Astrocyte (in vitro differentiated cells and primary cell): Measurements from ENCODE around the gene NSL1. TPM values are rescaled to one million over a fixed set of nuclear protein-coding genes. Genes with fewer than 3 reads are reported as not detected.

Source experiments
- DNase-seq: peaks from one replicate; pipeline ENCODE4 v3.0.0-alpha.2; 2010; ENCODE audit warnings: low read depth
- FAIRE-seq: peaks from 2 replicates; lab custom pipeline; 2011; peaks lifted over from hg19 to GRCh38; lab: Jason Lieb, UNC
- H2AFZ ChIP-seq: 2 replicates; pipeline ENCODE4 v1.6.0; 2012; ENCODE audit warnings: low read depth, low read length, inconsistent platforms
- H3K27ac ChIP-seq: 2 replicates; pipeline ENCODE4 v1.5.1; 2011; ENCODE audit warnings: low read depth, low read length, inconsistent platforms
- H3K27me3 ChIP-seq: 2 replicates; pipeline ENCODE4 v1.6.0; 2011; ENCODE audit warnings: low read length, inconsistent platforms; ENCODE audit not compliant: insufficient read depth
- H3K36me3 ChIP-seq: 2 replicates; pipeline ENCODE4 v1.5.1; 2011; ENCODE audit warnings: low read length, inconsistent platforms; ENCODE audit not compliant: insufficient read depth
- H3K4me1 ChIP-seq: 2 replicates; pipeline ENCODE4 v1.5.1; 2011; ENCODE audit warnings: low read length, inconsistent platforms; ENCODE audit not compliant: insufficient read depth
- H3K4me2 ChIP-seq: 2 replicates; pipeline ENCODE4 v1.6.0; 2012; ENCODE audit warnings: low read length, inconsistent platforms
- H3K4me3 ChIP-seq: 2 replicates; pipeline ENCODE4 v1.5.1; 2011; ENCODE audit warnings: low read depth, mild to moderate bottlenecking, low read length, inconsistent platforms; ENCODE audit not compliant: insufficient read depth
- H3K79me2 ChIP-seq: 2 replicates; pipeline ENCODE4 v1.6.0; 2012; ENCODE audit warnings: mild to moderate bottlenecking, low read length, inconsistent platforms; ENCODE audit not compliant: insufficient read depth
- H3K9ac ChIP-seq: 2 replicates; pipeline ENCODE4 v1.6.0; 2012; ENCODE audit warnings: mild to moderate bottlenecking, low read length, inconsistent platforms
- H3K9me3 ChIP-seq: 2 replicates; pipeline ENCODE4 v1.5.1; 2012; ENCODE audit warnings: low read depth, mild to moderate bottlenecking, low read length, inconsistent platforms; ENCODE audit not compliant: insufficient read depth
- H4K20me1 ChIP-seq: 2 replicates; pipeline ENCODE4 v1.6.0; 2012; ENCODE audit warnings: low read length, inconsistent platforms; ENCODE audit not compliant: insufficient read depth
- H3K27ac Mint-ChIP-seq: one replicate; pipeline ENCODE4 v1.8.0; 2021; ENCODE audit warnings: mild to moderate bottlenecking, mixed read lengths; ENCODE audit not compliant: unreplicated experiment
- H3K27me3 Mint-ChIP-seq: one replicate; pipeline ENCODE4 v1.8.0; 2021; ENCODE audit warnings: low read depth, mixed read lengths; ENCODE audit not compliant: unreplicated experiment
- H3K36me3 Mint-ChIP-seq: one replicate; pipeline ENCODE4 v1.8.0; 2021; ENCODE audit warnings: low read depth, mixed read lengths; ENCODE audit not compliant: unreplicated experiment
- H3K4me1 Mint-ChIP-seq: one replicate; pipeline ENCODE4 v1.8.0; 2021; ENCODE audit warnings: low read depth, mixed read lengths; ENCODE audit not compliant: unreplicated experiment
- H3K4me3 Mint-ChIP-seq: one replicate; pipeline ENCODE4 v1.8.0; 2021; ENCODE audit warnings: mild to moderate bottlenecking, moderate library complexity, mixed read lengths; ENCODE audit not compliant: unreplicated experiment
- H3K9me3 Mint-ChIP-seq: one replicate; pipeline ENCODE4 v1.8.0; 2021; ENCODE audit warnings: mild to moderate bottlenecking, mixed read lengths; ENCODE audit not compliant: unreplicated experiment
- EZH2 ChIP-seq: IDR thresholded peaks from 2 replicates; pipeline ENCODE4 v1.6.1; 2012; ENCODE audit warnings: mild to moderate bottlenecking, low read length, inconsistent platforms; ENCODE audit not compliant: insufficient read depth
- total RNA-seq: library from RNA; stranded (reverse); gene quantifications from 2 replicates; pipeline ENCODE4 v1.2.1, GENCODE V29; 2021
- TF ChIP-seq, protein P1 (sequence below): IDR thresholded peaks from 2 replicates; pipeline ENCODE4 v1.5.1; 2011; ENCODE audit warnings: low read depth, mild to moderate bottlenecking, inconsistent platforms, low read length, moderate library complexity; ENCODE audit not compliant: insufficient read depth

Gene NSL1
- total RNA-seq, 1 donor from 2014 or later = 22.6 TPM

DNA sequence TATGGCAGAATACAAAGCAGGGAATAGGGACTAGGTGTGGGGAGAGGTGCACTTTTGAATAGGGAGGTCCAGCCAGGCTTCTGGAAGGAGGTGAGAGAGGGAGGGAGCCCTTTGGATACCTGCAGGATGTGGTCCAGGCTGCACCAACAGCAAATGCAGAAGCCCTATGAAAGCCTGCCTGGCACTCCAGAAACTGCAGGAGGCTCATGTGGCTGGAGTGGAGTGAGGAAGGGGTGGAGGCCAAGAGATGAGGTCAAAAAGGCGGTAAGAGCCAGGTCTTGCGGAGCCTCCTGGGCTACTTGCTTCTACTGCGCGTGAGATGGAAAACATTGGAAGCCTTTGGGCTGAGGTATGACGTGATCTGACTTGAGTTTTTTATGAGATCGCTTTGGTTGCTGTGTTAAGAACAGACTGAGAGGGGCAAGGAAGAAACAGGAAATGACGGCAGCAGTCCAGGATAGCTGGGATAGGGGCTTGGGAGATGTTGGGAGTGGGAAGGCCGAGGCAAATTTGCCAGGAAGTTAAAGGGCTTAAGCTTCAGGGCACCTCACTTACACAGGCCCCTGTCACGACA, 87.5 kb downstream of the NSL1 start:
- no peak overlapping the region for H2AFZ ChIP-seq
- TF ChIP-seq EZH2 = no peak
- no peaks in the 10 kb centered on the region for H3K36me3 ChIP-seq
- FAIRE-seq (no peak), DNase-seq (no peak)
- H3K4me2 ChIP-seq = no peak overlapping the region
- no peaks in the 10 kb centered on the region for H3K4me1 Mint-ChIP-seq
- no peak overlapping the region for H3K4me3 ChIP-seq
- no peaks in the 10 kb centered on the region for H3K9me3 Mint-ChIP-seq
- no peaks in the 10 kb centered on the region for H3K79me2 ChIP-seq
- peaks cover 17% of the 10 kb centered on the region for H3K4me1 ChIP-seq
- no peaks in the 10 kb centered on the region for H4K20me1 ChIP-seq
- no peak overlapping the region for H3K27ac Mint-ChIP-seq
- H3K27me3 Mint-ChIP-seq = peaks cover 31% of the 10 kb centered on the region
- H3K36me3 Mint-ChIP-seq = no peaks in the 10 kb centered on the region
- no peaks in the 10 kb centered on the region for H3K9me3 ChIP-seq
- no peak overlapping the region for H3K4me3 Mint-ChIP-seq
- H3K9ac ChIP-seq = no peak overlapping the region
- no peaks in the 10 kb centered on the region for H3K27me3 ChIP-seq
- no peak overlapping the region for H3K27ac ChIP-seq

- no peak for DNase-seq
- Histone ChIP-seq H3K4me1 (peaks cover 22% of the 10 kb centered on the region), H3K79me2 (no peaks in the 10 kb centered on the region), H3K36me3 (no peaks in the 10 kb centered on the region), H3K27me3 (peaks cover 10% of the 10 kb centered on the region), H3K27ac (no peak overlapping the region), H3K9me3 (no peaks in the 10 kb centered on the region), H3K9ac (no peak overlapping the region), H3K4me2 (no peak overlapping the region), H4K20me1 (no peaks in the 10 kb centered on the region), H3K4me3 (no peak overlapping the region), H2AFZ (no peak overlapping the region)
- no peak overlapping the region for H3K4me3 Mint-ChIP-seq
- TF ChIP-seq EZH2 = no peak
- TF ChIP-seq, protein P1, sequence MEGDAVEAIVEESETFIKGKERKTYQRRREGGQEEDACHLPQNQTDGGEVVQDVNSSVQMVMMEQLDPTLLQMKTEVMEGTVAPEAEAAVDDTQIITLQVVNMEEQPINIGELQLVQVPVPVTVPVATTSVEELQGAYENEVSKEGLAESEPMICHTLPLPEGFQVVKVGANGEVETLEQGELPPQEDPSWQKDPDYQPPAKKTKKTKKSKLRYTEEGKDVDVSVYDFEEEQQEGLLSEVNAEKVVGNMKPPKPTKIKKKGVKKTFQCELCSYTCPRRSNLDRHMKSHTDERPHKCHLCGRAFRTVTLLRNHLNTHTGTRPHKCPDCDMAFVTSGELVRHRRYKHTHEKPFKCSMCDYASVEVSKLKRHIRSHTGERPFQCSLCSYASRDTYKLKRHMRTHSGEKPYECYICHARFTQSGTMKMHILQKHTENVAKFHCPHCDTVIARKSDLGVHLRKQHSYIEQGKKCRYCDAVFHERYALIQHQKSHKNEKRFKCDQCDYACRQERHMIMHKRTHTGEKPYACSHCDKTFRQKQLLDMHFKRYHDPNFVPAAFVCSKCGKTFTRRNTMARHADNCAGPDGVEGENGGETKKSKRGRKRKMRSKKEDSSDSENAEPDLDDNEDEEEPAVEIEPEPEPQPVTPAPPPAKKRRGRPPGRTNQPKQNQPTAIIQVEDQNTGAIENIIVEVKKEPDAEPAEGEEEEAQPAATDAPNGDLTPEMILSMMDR = no peak
- H3K4me1 Mint-ChIP-seq = peaks cover 2% of the 10 kb centered on the region
- H3K9me3 Mint-ChIP-seq = no peaks in the 10 kb centered on the region
- H3K36me3 Mint-ChIP-seq = no peaks in the 10 kb centered on the region
- H3K27me3 Mint-ChIP-seq = peaks cover 39% of the 10 kb centered on the region
- FAIRE-seq = no peak
- no peak overlapping the region for H3K27ac Mint-ChIP-seq
These were observed 88.9 kb downstream of the NSL1 start for GRCh38 chr1:212702672-212703071.

- FAIRE-seq = no peak
- peaks cover 46% of the 10 kb centered on the region for H3K27me3 Mint-ChIP-seq
These were observed 89.7 kb downstream of the NSL1 start for GRCh38 chr1:212701910-212702309.

More at GRCh38 chr1:212701910-212702309, 89.7 kb downstream of the NSL1 start:
- DNase-seq = no peak
- Histone ChIP-seq H3K79me2 (no peaks in the 10 kb centered on the region), H3K27ac (no peak overlapping the region), H3K36me3 (no peaks in the 10 kb centered on the region), H3K9me3 (no peaks in the 10 kb centered on the region), H2AFZ (no peak overlapping the region), H4K20me1 (no peaks in the 10 kb centered on the region), H3K27me3 (peaks cover 10% of the 10 kb centered on the region), H3K4me1 (peaks cover 22% of the 10 kb centered on the region), H3K9ac (no peak overlapping the region), H3K4me2 (no peak overlapping the region), H3K4me3 (no peak overlapping the region)
- TF ChIP-seq EZH2 = no peak
- TF ChIP-seq, protein P1 = no peak
- Mint-ChIP-seq H3K9me3 (no peaks in the 10 kb centered on the region), H3K4me1 (peaks cover 2% of the 10 kb centered on the region), H3K4me3 (no peak overlapping the region), H3K36me3 (no peaks in the 10 kb centered on the region), H3K27ac (no peak overlapping the region)
